Gastroesophageal sphincter (tissue), 4 donors: Measurements from ENCODE around the gene LRP1B. TPM values are rescaled to one million over a fixed set of nuclear protein-coding genes. Genes with fewer than 3 reads are reported as not detected.
A peak's percentile ranks its signal among the peaks of the same experiment; 100 is the strongest.

Source experiments
- ATAC-seq: fragments of 150-250 bp; one replicate; pipeline ENCODE4 v1.9.1; 2016; ENCODE audit warnings: mild to moderate bottlenecking, moderate library complexity
- H3K27ac ChIP-seq, 4 donors: fragments of 200-600 bp; sonication (generic) in 3 of 4; 1 replicate in 3 of 4; 2 replicates in 1 of 4; pipeline ENCODE4 v1.5.1; 2016 to 2019
- H3K27me3 ChIP-seq: fragments of 200-600 bp; sonication (generic); one replicate; pipeline ENCODE4 v1.5.1; 2019
- H3K36me3 ChIP-seq, 2 donors: fragments of 200-600 bp; sonication (generic); one replicate each; pipeline ENCODE4 v1.5.1; 2019; ENCODE audit warnings: control low read depth in 1 of 2
- H3K4me1 ChIP-seq, 3 donors: fragments of 200-600 bp; sonication (generic); 1 replicate in 2 of 3; 2 replicates in 1 of 3; pipeline ENCODE4 v1.5.1; 2016 to 2019; ENCODE audit warnings: control low read depth in 2 of 3
- H3K4me3 ChIP-seq, 2 donors: fragments of 200-600 bp; sonication (generic); one replicate each; pipeline ENCODE4 v1.5.1; 2019; ENCODE audit warnings: mild to moderate bottlenecking in 1 of 2, moderate library complexity in 1 of 2
- H3K9me3 ChIP-seq, 3 donors: fragments of 200-600 bp; sonication (generic); one replicate each; pipeline ENCODE4 v1.5.1; 2017 to 2019; ENCODE audit warnings: control low read depth in 2 of 3
- EP300 ChIP-seq: sonication (generic); formaldehyde crosslinking; IDR thresholded peaks from one replicate; pipeline ENCODE4 v1.6.1; 2017; ENCODE audit warnings: antibody characterized with exemption, mild to moderate bottlenecking
- POLR2A ChIP-seq, 2 donors: fragments of 450-650 bp; IDR thresholded peaks; one replicate each; pipeline ENCODE4 v1.6.1; 2017; ENCODE audit warnings: antibody characterized with exemption in 2 of 2, mild to moderate bottlenecking in 2 of 2, moderate library complexity in 1 of 2
- POLR2AphosphoS5 ChIP-seq: sonication (generic); formaldehyde crosslinking; IDR thresholded peaks from one replicate; pipeline ENCODE4 v1.6.1; 2017; ENCODE audit warnings: antibody characterized with exemption
- WGBS, 2 donors: methylation state at CpG; one replicate each; pipeline ENCODE4 v1.1.5; 2018; ENCODE audit warnings: low coverage in 1 of 2; 5-methylcytosine and 5-hydroxymethylcytosine counted together
- total RNA-seq, 4 donors: library from RNA; depleted of rRNA; stranded (reverse); fragments of >200 nt; gene quantifications; one replicate each; pipeline ENCODE4 v1.1.0, GENCODE V29; 2016
- TF ChIP-seq, protein P1 (sequence below), 4 experiments: fragments of 200-600 bp in 2 of 4; fragments of 450-650 bp in 2 of 4; sonication (generic) in 1 of 4; IDR thresholded peaks; one replicate each; pipeline ENCODE4 v1.5.1; 2017 to 2019; ENCODE audit warnings: antibody characterized with exemption in 4 of 4, mild to moderate bottlenecking in 2 of 4, moderate library complexity in 2 of 4

LRP1B gene
- total RNA-seq, 4 donors from 2014 or later = 0.27 to 20.7 (median 3.2) TPM

GRCh38 chr2:142037744-142038143, 93.1 kb downstream of the LRP1B start:
- WGBS, 2 donors = 23 to 67% methylated on average over 3 of the region's 3 CpGs
- Histone ChIP-seq H3K9me3 (no peaks in the 10 kb centered on the region), H3K36me3 (no peaks in the 10 kb centered on the region), H3K27me3 (no peaks in the 10 kb centered on the region), H3K27ac (no peak overlapping the region), H3K4me1 (no peaks in the 10 kb centered on the region), H3K4me3 (no peak overlapping the region)
- no peak for ATAC-seq
- TF ChIP-seq, protein P1, sequence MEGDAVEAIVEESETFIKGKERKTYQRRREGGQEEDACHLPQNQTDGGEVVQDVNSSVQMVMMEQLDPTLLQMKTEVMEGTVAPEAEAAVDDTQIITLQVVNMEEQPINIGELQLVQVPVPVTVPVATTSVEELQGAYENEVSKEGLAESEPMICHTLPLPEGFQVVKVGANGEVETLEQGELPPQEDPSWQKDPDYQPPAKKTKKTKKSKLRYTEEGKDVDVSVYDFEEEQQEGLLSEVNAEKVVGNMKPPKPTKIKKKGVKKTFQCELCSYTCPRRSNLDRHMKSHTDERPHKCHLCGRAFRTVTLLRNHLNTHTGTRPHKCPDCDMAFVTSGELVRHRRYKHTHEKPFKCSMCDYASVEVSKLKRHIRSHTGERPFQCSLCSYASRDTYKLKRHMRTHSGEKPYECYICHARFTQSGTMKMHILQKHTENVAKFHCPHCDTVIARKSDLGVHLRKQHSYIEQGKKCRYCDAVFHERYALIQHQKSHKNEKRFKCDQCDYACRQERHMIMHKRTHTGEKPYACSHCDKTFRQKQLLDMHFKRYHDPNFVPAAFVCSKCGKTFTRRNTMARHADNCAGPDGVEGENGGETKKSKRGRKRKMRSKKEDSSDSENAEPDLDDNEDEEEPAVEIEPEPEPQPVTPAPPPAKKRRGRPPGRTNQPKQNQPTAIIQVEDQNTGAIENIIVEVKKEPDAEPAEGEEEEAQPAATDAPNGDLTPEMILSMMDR (IDR thresholded peaks at IDR 0.05) = no peak
- TF ChIP-seq POLR2A (IDR thresholded peaks at IDR 0.05) (no peak), POLR2AphosphoS5 (no peak), EP300 (no peak)

DNA sequence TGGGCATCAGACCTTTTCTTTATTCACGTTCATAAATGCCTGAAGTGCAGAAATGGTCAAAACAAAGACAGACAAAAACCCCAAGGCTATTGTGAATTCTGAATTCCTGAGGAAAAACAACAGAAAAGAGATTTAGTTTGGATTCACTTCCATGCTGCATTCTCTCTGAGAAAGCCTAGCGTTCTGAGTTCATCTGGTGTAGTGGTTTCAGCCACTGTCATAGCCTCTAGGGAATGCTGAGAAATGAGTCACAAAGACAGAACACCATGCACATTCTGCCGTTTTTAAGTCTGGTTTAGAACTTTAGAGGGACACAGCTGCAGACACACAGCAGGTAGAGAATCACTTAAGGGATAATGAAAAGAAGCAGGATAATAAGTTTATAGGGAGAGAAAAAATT, 93.8 kb downstream of the LRP1B start:
- TF ChIP-seq, protein P1 (IDR thresholded peaks at IDR 0.05) = no peak
- TF ChIP-seq POLR2A (IDR thresholded peaks at IDR 0.05) = no peak
- TF ChIP-seq EP300 = no peak
- no peak for TF ChIP-seq POLR2AphosphoS5
- 40 to 61% methylated on average over 1 to 3 of the region's 3 CpGs for WGBS, 2 donors
- no peak overlapping the region for H3K27ac ChIP-seq
- no peak overlapping the region for H3K4me3 ChIP-seq
- ATAC-seq = no peak
- H3K4me1 ChIP-seq = no peaks in the 10 kb centered on the region
- H3K36me3 ChIP-seq = no peaks in the 10 kb centered on the region
- H3K9me3 ChIP-seq = no peaks in the 10 kb centered on the region
- no peaks in the 10 kb centered on the region for H3K27me3 ChIP-seq

DNA sequence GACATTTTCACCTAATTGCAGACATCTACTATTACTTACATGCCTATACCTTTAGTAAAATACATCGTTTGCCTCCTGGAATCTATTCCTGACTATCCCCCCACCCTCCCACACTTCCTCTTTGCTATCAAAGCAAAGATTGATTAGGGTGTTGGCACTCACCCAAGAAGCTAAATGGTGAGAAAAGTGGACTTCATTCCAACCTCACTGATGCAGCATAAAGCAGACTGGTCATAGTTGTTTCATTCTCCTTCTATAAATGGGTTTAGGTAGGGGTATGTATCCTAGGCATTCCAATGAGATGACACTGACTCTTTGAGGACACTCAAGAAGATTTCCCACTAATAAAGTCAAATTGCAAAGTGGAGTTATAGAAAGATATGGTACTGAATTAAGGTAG, 97.4 kb downstream of the LRP1B start:
- H3K27ac ChIP-seq = no peak overlapping the region
- H3K36me3 ChIP-seq = no peaks in the 10 kb centered on the region
- H3K27me3 ChIP-seq = no peaks in the 10 kb centered on the region
- no peak for ATAC-seq
- 41 to 56% methylated on average over 1 of the region's 1 CpG for WGBS, 2 donors
- H3K4me1 ChIP-seq = no peaks in the 10 kb centered on the region
- no peak overlapping the region for H3K4me3 ChIP-seq
- H3K9me3 ChIP-seq = no peaks in the 10 kb centered on the region
- TF ChIP-seq POLR2A (IDR thresholded peaks at IDR 0.05) (no peak), EP300 (no peak), POLR2AphosphoS5 (no peak)
- TF ChIP-seq, protein P1 (IDR thresholded peaks at IDR 0.05) = no peak

- Histone ChIP-seq H3K27ac (no peak overlapping the region), H3K4me3 (no peak overlapping the region), H3K4me1 (no peaks in the 10 kb centered on the region), H3K36me3 (no peaks in the 10 kb centered on the region), H3K9me3 (no peaks in the 10 kb centered on the region), H3K27me3 (no peaks in the 10 kb centered on the region)
- TF ChIP-seq EP300 (no peak), POLR2A (IDR thresholded peaks at IDR 0.05) (no peak), POLR2AphosphoS5 (no peak)
- TF ChIP-seq, protein P1 (IDR thresholded peaks at IDR 0.05) = no peak
- no peak for ATAC-seq
- WGBS, 2 donors = 78 to 88% methylated on average over 3 of the region's 3 CpGs
Observed at GRCh38 chr2:142031656-142032055, 99.2 kb downstream of the LRP1B start.

GRCh38 chr2:142030735-142031134, 100.1 kb downstream of the LRP1B start:
- H3K9me3 ChIP-seq = no peaks in the 10 kb centered on the region
- H3K27ac ChIP-seq = no peak overlapping the region
- no peak for ATAC-seq
- TF ChIP-seq POLR2A (IDR thresholded peaks at IDR 0.05) (no peak), POLR2AphosphoS5 (peak; percentile 63), EP300 (no peak)
- TF ChIP-seq, protein P1 (IDR thresholded peaks at IDR 0.05) = no peak
- no peaks in the 10 kb centered on the region for H3K4me1 ChIP-seq
- 45 to 60% methylated on average over 2 of the region's 2 CpGs for WGBS, 2 donors
- H3K27me3 ChIP-seq = no peaks in the 10 kb centered on the region
- H3K36me3 ChIP-seq = no peaks in the 10 kb centered on the region
- no peak overlapping the region for H3K4me3 ChIP-seq
